ENCODE results near the gene TIMM17A. TPM values are rescaled to one million over a fixed set of nuclear protein-coding genes. Genes with fewer than 3 reads are reported as not detected.

Gene TIMM17A
- polyA plus RNA-seq, 4 donors: 34.8 to 58.3 (median 45.5) TPM

- FAIRE-seq (no peak), DNase-seq (peak; percentile 56)
- WGBS, 3 donors: 47 to 71% (median 50%) methylated on average over 9 of the region's 9 CpGs
- Histone ChIP-seq H3K9me3 (ENCODE audit: control insufficient read depth in 2 of 2, insufficient read depth in 1 of 2, low read depth in 1 of 2, low read length in 1 of 2) (no peaks in the 10 kb centered on the region), H3K4me1 (ENCODE audit: control insufficient read depth in 3 of 3, insufficient read depth in 2 of 3, low read depth in 1 of 3, low read length in 2 of 3) (peaks cover 0 to 16% (median 0%) of the 10 kb centered on the region in 3 donors), H3K27ac (ENCODE audit: low read depth in 1 of 3, low read length in 2 of 3) (no peak overlapping the region), H3K36me3 (ENCODE audit: control insufficient read depth in 3 of 3, insufficient read depth in 2 of 3, low read depth in 1 of 3, low read length in 3 of 3) (peaks cover 27 to 82% (median 28%) of the 10 kb centered on the region in 3 donors), H3K4me3 (ENCODE audit: low read depth in 1 of 3, low read length in 3 of 3) (no peak overlapping the region), H3K27me3 (ENCODE audit: control insufficient read depth in 3 of 3, insufficient read depth in 3 of 3, low read length in 3 of 3) (no peaks in the 10 kb centered on the region)
Observed at GRCh38 chr1:202002507-202002906, 47.2 kb downstream of the TIMM17A start.

GRCh38 chr1:202004711-202005110 lies 49.4 kb downstream of the TIMM17A start:
- DNase-seq (no peak), FAIRE-seq (no peak)
- Histone ChIP-seq H3K4me3 (ENCODE audit: low read depth in 1 of 3, low read length in 3 of 3) (no peak overlapping the region), H3K9me3 (ENCODE audit: control insufficient read depth in 2 of 2, insufficient read depth in 1 of 2, low read depth in 1 of 2, low read length in 1 of 2) (no peaks in the 10 kb centered on the region), H3K27me3 (ENCODE audit: control insufficient read depth in 3 of 3, insufficient read depth in 3 of 3, low read length in 3 of 3) (no peaks in the 10 kb centered on the region), H3K4me1 (ENCODE audit: control insufficient read depth in 3 of 3, insufficient read depth in 2 of 3, low read depth in 1 of 3, low read length in 2 of 3) (peaks cover 0 to 28% (median 0%) of the 10 kb centered on the region in 3 donors), H3K27ac (ENCODE audit: low read depth in 1 of 3, low read length in 2 of 3) (no peak overlapping the region), H3K36me3 (ENCODE audit: control insufficient read depth in 3 of 3, insufficient read depth in 2 of 3, low read depth in 1 of 3, low read length in 3 of 3) (peaks cover 25 to 62% (median 26%) of the 10 kb centered on the region in 3 donors)
- WGBS, 3 donors: 71 to 81% (median 74%) methylated on average over 9 of the region's 9 CpGs

DNA sequence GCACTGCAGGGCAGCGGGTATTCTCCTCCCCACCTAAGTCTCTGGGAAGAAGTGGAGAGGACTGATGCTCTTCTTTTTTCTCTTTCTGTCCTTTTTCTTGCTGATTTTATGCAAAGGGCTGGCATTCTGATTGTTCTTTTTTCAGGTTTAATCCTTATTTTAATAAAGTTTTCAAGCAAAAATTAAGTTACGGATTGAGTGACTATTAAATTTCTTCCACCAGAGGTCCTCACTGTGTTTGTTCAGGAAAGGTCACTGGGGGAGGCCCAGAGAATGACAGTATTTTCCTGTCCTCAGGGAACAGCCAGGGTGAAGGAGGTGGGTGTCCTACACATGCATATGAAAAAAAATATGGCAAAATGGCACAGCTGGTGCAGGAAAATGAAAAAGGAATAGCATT lies 50.7 kb downstream of the TIMM17A start:
- DNase-seq (peak; percentile 40 to 48), FAIRE-seq (no peak)
- Histone ChIP-seq H3K27me3 (ENCODE audit: control insufficient read depth in 3 of 3, insufficient read depth in 3 of 3, low read length in 3 of 3) (no peaks in the 10 kb centered on the region), H3K9me3 (ENCODE audit: control insufficient read depth in 2 of 2, insufficient read depth in 1 of 2, low read depth in 1 of 2, low read length in 1 of 2) (no peaks in the 10 kb centered on the region), H3K36me3 (ENCODE audit: control insufficient read depth in 3 of 3, insufficient read depth in 2 of 3, low read depth in 1 of 3, low read length in 3 of 3) (peaks cover 21 to 55% (median 23%) of the 10 kb centered on the region in 3 donors), H3K4me3 (ENCODE audit: low read depth in 1 of 3, low read length in 3 of 3) (no peak overlapping the region), H3K4me1 (ENCODE audit: control insufficient read depth in 3 of 3, insufficient read depth in 2 of 3, low read depth in 1 of 3, low read length in 2 of 3) (peaks cover 0 to 32% (median 0%) of the 10 kb centered on the region in 3 donors), H3K27ac (ENCODE audit: low read depth in 1 of 3, low read length in 2 of 3) (no peak overlapping the region)
- 76 to 82% (median 79%) methylated on average over 2 of the region's 2 CpGs for WGBS, 3 donors

DNA sequence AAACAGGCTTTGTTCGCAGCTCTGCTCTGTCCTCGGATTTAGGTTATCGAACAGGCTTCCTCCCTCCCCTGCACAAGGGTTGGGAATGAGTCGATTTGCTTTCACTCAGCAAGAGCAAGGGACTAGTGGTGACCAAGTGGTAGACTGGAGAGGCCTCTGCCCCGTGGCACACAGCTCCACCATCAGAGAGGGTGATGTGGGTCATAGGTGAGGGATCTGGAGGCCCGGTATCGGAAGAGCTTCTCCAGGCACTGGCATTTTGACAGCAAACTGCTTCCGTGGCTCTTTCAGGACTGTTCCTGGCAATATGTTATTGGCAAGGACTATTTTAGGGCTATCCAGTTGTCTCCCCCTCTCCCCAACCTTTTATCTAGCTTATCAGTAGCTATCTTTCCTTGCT lies 52.0 kb downstream of the TIMM17A start:
- no peak for FAIRE-seq
- WGBS, 3 donors: 11 to 47% (median 47%) methylated on average over 8 of the region's 8 CpGs
- Histone ChIP-seq H3K36me3 (ENCODE audit: control insufficient read depth in 3 of 3, insufficient read depth in 2 of 3, low read depth in 1 of 3, low read length in 3 of 3) (peaks cover 16 to 56% (median 27%) of the 10 kb centered on the region in 3 donors), H3K9me3 (ENCODE audit: control insufficient read depth in 2 of 2, insufficient read depth in 1 of 2, low read depth in 1 of 2, low read length in 1 of 2) (no peaks in the 10 kb centered on the region), H3K4me3 (ENCODE audit: low read depth in 1 of 3, low read length in 3 of 3) (peak overlapping the region in 1 of 3 donors; percentile 96), H3K27me3 (ENCODE audit: control insufficient read depth in 3 of 3, insufficient read depth in 3 of 3, low read length in 3 of 3) (no peaks in the 10 kb centered on the region), H3K27ac (ENCODE audit: low read depth in 1 of 3, low read length in 2 of 3) (peak overlapping the region; percentile 17 to 98 (median 74)), H3K4me1 (ENCODE audit: control insufficient read depth in 3 of 3, insufficient read depth in 2 of 3, low read depth in 1 of 3, low read length in 2 of 3) (peaks cover 0 to 31% (median 0%) of the 10 kb centered on the region in 3 donors)
- peak; percentile 64 for DNase-seq

DNA sequence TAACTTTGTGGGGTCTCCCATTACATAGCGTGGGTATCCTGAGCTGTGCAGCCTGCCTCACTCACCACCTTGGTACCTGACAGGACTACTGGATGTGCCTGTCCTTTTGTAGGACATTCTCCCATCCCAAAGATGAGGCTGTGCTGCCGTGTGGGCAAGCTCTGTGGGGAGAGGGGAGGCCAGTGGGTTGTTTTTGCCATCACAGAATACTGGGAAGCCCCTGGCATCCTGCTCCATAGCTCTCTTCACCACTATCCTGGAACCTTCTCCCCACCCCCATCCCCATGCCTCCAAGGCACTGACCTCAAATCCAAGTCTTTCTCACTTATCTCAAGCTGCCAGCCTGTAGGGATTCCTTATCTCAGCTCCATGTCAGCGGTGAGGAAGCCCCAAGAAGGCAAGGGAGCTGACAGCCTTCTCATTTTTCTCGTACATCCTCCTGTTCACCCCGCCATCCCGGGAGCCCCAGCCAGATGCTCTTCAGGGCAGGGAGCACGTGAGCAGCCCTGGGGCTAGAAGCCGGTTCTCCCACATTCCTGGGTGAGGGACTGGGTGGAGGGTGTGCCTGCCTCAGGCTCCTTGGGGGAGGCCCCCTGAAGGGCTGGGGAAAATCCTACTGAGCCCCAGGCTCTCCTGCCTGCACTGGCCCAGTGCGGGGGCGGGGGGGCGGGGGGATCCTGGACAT lies 52.6 kb downstream of the TIMM17A start:
- H3K4me3 ChIP-seq (ENCODE audit: low read depth in 1 of 3, low read length in 3 of 3): peak overlapping the region in 2 of 3 donors; percentile 12 to 96
- H3K9me3 ChIP-seq (ENCODE audit: control insufficient read depth in 2 of 2, insufficient read depth in 1 of 2, low read depth in 1 of 2, low read length in 1 of 2): no peaks in the 10 kb centered on the region
- 8 to 52% (median 39%) methylated on average over 9 to 11 of the region's 11 CpGs for WGBS, 3 donors
- FAIRE-seq (no peak), DNase-seq (peak; percentile 95 to 98)
- H3K4me1 ChIP-seq (ENCODE audit: control insufficient read depth in 3 of 3, insufficient read depth in 2 of 3, low read depth in 1 of 3, low read length in 2 of 3): peaks cover 0 to 26% (median 0%) of the 10 kb centered on the region in 3 donors
- H3K27ac ChIP-seq (ENCODE audit: low read depth in 1 of 3, low read length in 2 of 3): peak overlapping the region; percentile 17 to 98 (median 98)
- H3K27me3 ChIP-seq (ENCODE audit: control insufficient read depth in 3 of 3, insufficient read depth in 3 of 3, low read length in 3 of 3): no peaks in the 10 kb centered on the region
- H3K36me3 ChIP-seq (ENCODE audit: control insufficient read depth in 3 of 3, insufficient read depth in 2 of 3, low read depth in 1 of 3, low read length in 3 of 3): peaks cover 12 to 56% (median 25%) of the 10 kb centered on the region in 3 donors

GRCh38 chr1:202009326-202010179 lies 54.2 kb downstream of the TIMM17A start:
- Histone ChIP-seq H3K9me3 (ENCODE audit: control insufficient read depth in 2 of 2, insufficient read depth in 1 of 2, low read depth in 1 of 2, low read length in 1 of 2) (no peaks in the 10 kb centered on the region), H3K4me3 (ENCODE audit: low read depth in 1 of 3, low read length in 3 of 3) (peak overlapping the region; percentile 10 to 96 (median 52)), H3K4me1 (ENCODE audit: control insufficient read depth in 3 of 3, insufficient read depth in 2 of 3, low read depth in 1 of 3, low read length in 2 of 3) (peaks cover 0 to 26% (median 0%) of the 10 kb centered on the region in 3 donors), H3K36me3 (ENCODE audit: control insufficient read depth in 3 of 3, insufficient read depth in 2 of 3, low read depth in 1 of 3, low read length in 3 of 3) (peaks cover 6 to 56% (median 22%) of the 10 kb centered on the region in 3 donors), H3K27ac (ENCODE audit: low read depth in 1 of 3, low read length in 2 of 3) (peak overlapping the region; percentile 98), H3K27me3 (ENCODE audit: control insufficient read depth in 3 of 3, insufficient read depth in 3 of 3, low read length in 3 of 3) (no peaks in the 10 kb centered on the region)
- WGBS, 3 donors: 7 to 17% (median 9%) methylated on average over 11 of the region's 11 CpGs
- DNase-seq (peak; percentile 96), FAIRE-seq (no peak)

GRCh38 chr1:202010180-202011015 lies 55.1 kb downstream of the TIMM17A start, which contains the start of gene ELF3:
Gene ELF3 (plus strand): TSS chr1:202010587. CDS start chr1:202011137, 550 bp downstream.
- H3K36me3 ChIP-seq (ENCODE audit: control insufficient read depth in 3 of 3, insufficient read depth in 2 of 3, low read depth in 1 of 3, low read length in 3 of 3): peaks cover 0 to 56% (median 16%) of the 10 kb centered on the region in 3 donors
- H3K27ac ChIP-seq (ENCODE audit: low read depth in 1 of 3, low read length in 2 of 3): peak within 1 kb of the TSS; percentile 98
- no peaks in the 10 kb centered on the region for H3K27me3 ChIP-seq (ENCODE audit: control insufficient read depth in 3 of 3, insufficient read depth in 3 of 3, low read length in 3 of 3)
- H3K4me3 ChIP-seq (ENCODE audit: low read depth in 1 of 3, low read length in 3 of 3): peak within 1 kb of the TSS; percentile 74 to 96 (median 89)
- WGBS, 3 donors: 17 to 59% (median 39%) methylated on average over 23 to 24 of the region's 24 CpGs
- no peak for FAIRE-seq
- no peaks in the 10 kb centered on the region for H3K9me3 ChIP-seq (ENCODE audit: control insufficient read depth in 2 of 2, insufficient read depth in 1 of 2, low read depth in 1 of 2, low read length in 1 of 2)
- peak; percentile 98 to 100 for DNase-seq
- H3K4me1 ChIP-seq (ENCODE audit: control insufficient read depth in 3 of 3, insufficient read depth in 2 of 3, low read depth in 1 of 3, low read length in 2 of 3): peaks cover 0 to 33% (median 0%) of the 10 kb centered on the region in 3 donors
